PC-3 (cell line): Measurements from ENCODE around the gene TRIM34.

Source experiments
- CTCF ChIP-seq: fragments of 300-600 bp; sonication (generic); conservative IDR thresholded peaks from 2 replicates; pipeline ENCODE4 v1.5.1; 2017; ENCODE audit warnings: antibody characterized with exemption, low read depth, mild to moderate bottlenecking, low read length
- EZH2 ChIP-seq: fragments of 300-600 bp; sonication (generic); IDR thresholded peaks from one replicate; pipeline ENCODE4 v1.6.1; 2017; ENCODE audit warnings: antibody characterized with exemption, mild to moderate bottlenecking, low read length; ENCODE audit not compliant: unreplicated experiment

GRCh38 chr11:5593146-5593545, 31.7 kb upstream of the TRIM34 start:
- TF ChIP-seq CTCF (no peak), EZH2 (no peak)
